ENCODE results near the gene MAMDC2.

MAMDC2 gene

GRCh38 chr9:70259512-70259802, 215.8 kb downstream of the MAMDC2 start:
- TF ChIP-seq POLR2A (IDR thresholded peaks at IDR 0.05; ENCODE audit: low read depth, low read length), result no peak
- no peak for TF ChIP-seq TAF1 (IDR thresholded peaks at IDR 0.05; ENCODE audit: borderline replicate concordance, low read depth, low read length)
- TF ChIP-seq POLR2AphosphoS5 (IDR thresholded peaks at IDR 0.05; ENCODE audit: low read depth, low read length), result no peak
- FAIRE-seq, result no peak
- DNase-seq (ENCODE audit: insufficient read length), result peak; percentile 19

- TF ChIP-seq POLR2AphosphoS5 (IDR thresholded peaks at IDR 0.05; ENCODE audit: low read depth, low read length), result no peak
- no peak for TF ChIP-seq TAF1 (IDR thresholded peaks at IDR 0.05; ENCODE audit: borderline replicate concordance, low read depth, low read length)
- DNase-seq (ENCODE audit: insufficient read length), result no peak
- FAIRE-seq, result no peak
Observed at GRCh38 chr9:70260007-70260443, 216.4 kb downstream of the MAMDC2 start.

GRCh38 chr9:70260606-70261005, 217.0 kb downstream of the MAMDC2 start:
- no peak for DNase-seq (ENCODE audit: insufficient read length)
- FAIRE-seq, result no peak

GRCh38 chr9:70261131-70261870, 217.7 kb downstream of the MAMDC2 start:
- DNase-seq (ENCODE audit: insufficient read length), result no peak
- TF ChIP-seq TAF1 (IDR thresholded peaks at IDR 0.05; ENCODE audit: borderline replicate concordance, low read depth, low read length), result no peak
- TF ChIP-seq POLR2A (IDR thresholded peaks at IDR 0.05; ENCODE audit: low read depth, low read length), result no peak
- no peak for TF ChIP-seq POLR2AphosphoS5 (IDR thresholded peaks at IDR 0.05; ENCODE audit: low read depth, low read length)
- no peak for FAIRE-seq

More at GRCh38 chr9:70260606-70261005, 217.0 kb downstream of the MAMDC2 start:
- TF ChIP-seq POLR2A (IDR thresholded peaks at IDR 0.05; ENCODE audit: low read depth, low read length) (no peak), TAF1 (IDR thresholded peaks at IDR 0.05; ENCODE audit: borderline replicate concordance, low read depth, low read length) (no peak), POLR2AphosphoS5 (IDR thresholded peaks at IDR 0.05; ENCODE audit: low read depth, low read length) (no peak)

GRCh38 chr9:70262366-70262765, 218.7 kb downstream of the MAMDC2 start:
- TF ChIP-seq POLR2A (IDR thresholded peaks at IDR 0.05; ENCODE audit: low read depth, low read length) (no peak), POLR2AphosphoS5 (IDR thresholded peaks at IDR 0.05; ENCODE audit: low read depth, low read length) (no peak), TAF1 (IDR thresholded peaks at IDR 0.05; ENCODE audit: borderline replicate concordance, low read depth, low read length) (no peak)
- DNase-seq (ENCODE audit: insufficient read length) (no peak), FAIRE-seq (no peak)

- TF ChIP-seq POLR2AphosphoS5 (IDR thresholded peaks at IDR 0.05; ENCODE audit: low read depth, low read length) (no peak), TAF1 (IDR thresholded peaks at IDR 0.05; ENCODE audit: borderline replicate concordance, low read depth, low read length) (no peak), POLR2A (IDR thresholded peaks at IDR 0.05; ENCODE audit: low read depth, low read length) (no peak)
- no peak for FAIRE-seq
- no peak for DNase-seq (ENCODE audit: insufficient read length)
Observed at GRCh38 chr9:70262948-70263347, 219.3 kb downstream of the MAMDC2 start.

GRCh38 chr9:70263421-70263820, 219.8 kb downstream of the MAMDC2 start:
- DNase-seq (ENCODE audit: insufficient read length), result no peak
- FAIRE-seq, result no peak
- TF ChIP-seq POLR2A (IDR thresholded peaks at IDR 0.05; ENCODE audit: low read depth, low read length) (no peak), POLR2AphosphoS5 (IDR thresholded peaks at IDR 0.05; ENCODE audit: low read depth, low read length) (no peak), TAF1 (IDR thresholded peaks at IDR 0.05; ENCODE audit: borderline replicate concordance, low read depth, low read length) (no peak)

Data from GM12892 (cell line).